HG03469 (cell line): ENCODE results near the gene DBH.

Experiments used
- ATAC-seq: cut with Tn5 transposase; IDR thresholded peaks from one replicate; pipeline ENCODE4 v1.9.1; 2021; ENCODE audit warnings: mild to moderate bottlenecking, moderate library complexity, moderate number of reproducible peaks; ENCODE audit not compliant: unreplicated experiment

The DBH gene

DNA sequence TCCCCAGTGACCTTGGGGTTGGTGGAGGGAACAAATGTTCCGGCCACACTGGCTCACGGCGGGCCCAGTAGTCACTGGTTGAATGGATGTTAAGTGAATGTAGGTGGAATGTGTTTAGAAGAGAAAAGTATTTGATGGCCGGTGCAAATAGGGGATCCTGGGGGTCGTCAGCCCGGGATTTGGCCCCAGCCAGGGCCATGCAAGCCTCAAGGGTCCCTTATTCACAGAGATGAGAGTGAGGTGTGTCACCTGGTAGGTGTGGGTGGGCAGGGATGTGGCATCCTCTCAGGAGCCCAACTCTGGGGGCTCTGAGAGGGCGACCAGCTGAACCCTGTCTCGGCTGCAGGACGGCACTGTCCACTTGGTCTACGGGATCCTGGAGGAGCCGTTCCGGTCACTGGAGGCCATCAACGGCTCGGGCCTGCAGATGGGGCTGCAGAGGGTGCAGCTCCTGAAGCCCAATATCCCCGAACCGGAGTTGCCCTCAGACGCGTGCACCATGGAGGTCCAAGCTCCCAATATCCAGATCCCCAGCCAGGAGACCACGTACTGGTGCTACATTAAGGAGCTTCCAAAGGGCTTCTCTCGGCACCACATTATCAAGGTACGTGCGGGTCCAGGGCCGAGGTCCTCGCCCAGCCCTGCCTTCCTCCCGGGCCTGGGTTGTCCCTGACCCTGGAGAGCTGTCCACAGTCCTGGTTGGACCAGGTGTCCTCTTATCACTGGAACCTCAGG, 5.9 kb downstream of the DBH start:
- no peak for ATAC-seq

DNA sequence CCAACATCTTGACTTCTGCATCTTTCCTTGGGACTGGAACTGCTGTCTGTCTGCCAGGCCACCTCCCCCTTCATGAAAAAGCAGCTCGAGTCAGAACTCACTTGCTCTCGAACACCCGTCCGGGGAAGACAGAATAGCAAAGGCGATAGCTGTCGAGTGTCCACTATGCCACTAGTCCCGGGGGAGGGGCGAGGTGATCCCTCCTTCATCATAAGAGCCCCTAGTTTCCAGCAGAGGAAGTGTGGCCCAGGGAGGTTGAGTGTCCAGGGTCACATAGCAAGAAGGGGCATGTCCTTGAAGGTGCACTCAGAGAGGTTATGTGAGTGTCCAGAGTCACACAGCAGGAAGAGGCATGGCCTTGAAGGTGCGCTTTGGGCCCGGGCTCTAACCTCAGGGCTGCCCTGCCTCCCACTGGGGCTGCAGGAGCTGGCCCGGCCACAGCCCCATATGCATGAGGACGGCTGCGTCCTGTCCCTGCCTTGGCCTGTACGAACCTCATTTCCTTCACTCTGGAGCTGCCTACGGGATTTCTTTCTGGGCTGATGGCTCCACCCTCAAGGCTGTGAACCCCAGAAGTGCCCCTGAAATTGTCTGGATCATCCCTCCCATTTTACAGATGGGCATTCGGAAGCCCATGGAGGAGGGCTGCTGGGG, 6.7 kb downstream of the DBH start:
- no peak for ATAC-seq

- ATAC-seq = no peak
Observed at GRCh38 chr9:133643362-133643755, 7.2 kb downstream of the DBH start.

DNA sequence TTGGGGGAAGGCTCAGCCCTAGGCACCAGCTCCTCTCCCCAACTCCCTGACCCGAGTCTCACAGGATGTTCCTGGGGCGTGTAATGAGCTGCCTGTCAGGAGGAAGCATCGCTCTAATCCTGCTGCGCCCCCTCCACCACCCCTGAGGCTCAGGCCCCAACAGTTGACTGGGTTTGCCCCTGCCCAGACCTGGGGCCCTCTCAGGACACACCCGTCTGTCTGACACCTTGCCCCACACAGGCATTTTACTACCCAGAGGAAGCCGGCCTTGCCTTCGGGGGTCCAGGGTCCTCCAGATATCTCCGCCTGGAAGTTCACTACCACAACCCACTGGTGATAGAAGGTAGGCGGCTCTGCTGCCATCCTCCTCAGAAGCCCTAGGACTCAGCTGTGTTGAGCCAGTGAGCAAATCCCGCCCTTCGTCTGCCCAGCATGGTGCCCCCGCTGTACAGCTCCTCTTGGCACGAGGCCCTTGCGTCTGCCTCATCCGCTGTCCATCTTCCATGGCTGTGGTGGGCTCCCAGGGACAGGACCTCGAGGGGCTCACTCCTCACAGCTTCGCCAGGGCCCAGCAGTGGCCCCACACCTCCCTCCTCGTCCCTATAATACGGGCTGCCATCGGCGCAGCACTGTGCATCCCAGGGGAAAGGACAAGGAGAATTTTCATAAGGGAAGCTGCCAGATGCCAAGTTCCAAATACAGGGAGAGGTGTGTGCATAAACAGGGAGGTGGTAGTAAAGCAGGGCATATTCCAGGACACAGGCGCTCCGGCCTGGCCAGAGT, 8.0 kb downstream of the DBH start:
- ATAC-seq = no peak

DNA sequence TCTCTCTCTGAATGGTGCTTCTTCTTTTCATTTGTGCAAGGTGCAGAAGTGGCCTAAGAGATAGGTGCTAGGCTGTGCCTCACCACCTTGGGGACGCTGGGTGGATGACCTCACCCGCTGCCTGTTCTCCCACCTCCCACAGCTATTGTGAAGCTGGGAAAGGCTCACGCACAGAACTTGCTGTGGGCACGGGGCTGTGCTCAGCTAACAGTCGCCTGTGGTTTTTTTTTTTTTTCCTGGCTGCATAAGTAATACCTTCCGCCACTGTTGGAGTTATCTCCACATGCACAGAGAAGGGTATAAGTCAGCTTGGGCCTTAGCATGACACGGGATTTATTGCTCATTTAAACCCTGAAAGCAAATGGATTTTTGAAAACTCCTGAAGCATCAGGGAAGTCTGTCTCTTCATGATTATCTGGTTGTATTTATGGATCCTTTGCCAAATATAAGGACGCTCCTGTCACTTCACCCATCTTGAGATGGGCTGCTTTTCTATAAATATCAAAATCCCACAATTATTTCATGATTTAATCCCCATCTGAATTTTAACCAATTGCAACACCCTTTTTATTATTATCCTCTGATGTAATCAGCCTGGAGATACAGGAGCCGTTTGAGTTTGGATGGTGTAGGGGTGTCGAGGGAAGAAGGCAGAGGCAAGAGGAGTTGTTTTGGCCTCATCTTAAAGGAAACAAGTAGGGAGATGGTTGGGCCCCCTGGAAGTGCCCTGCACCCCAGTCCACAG, 9.0 kb downstream of the DBH start:
- no peak for ATAC-seq

DNA sequence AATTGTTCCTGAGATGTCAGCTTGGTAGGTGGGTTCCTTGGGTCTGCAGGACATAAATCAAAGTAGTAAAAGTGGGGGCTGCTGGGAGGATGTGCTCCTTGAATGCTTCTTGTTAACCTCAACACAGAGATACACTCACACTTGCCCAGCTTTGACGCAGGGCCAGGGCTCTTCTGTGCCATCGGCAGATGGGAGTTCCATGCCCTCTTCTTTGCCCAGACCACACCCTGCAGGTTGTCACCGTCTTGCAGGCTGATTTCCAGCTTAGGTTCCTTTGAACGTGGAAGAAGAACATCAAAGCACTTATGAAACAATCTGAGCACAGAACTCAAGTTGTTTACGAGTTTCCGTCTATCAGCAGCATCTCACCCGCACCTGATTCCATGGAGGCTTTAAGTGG, 11.0 kb downstream of the DBH start:
- ATAC-seq = no peak

DNA sequence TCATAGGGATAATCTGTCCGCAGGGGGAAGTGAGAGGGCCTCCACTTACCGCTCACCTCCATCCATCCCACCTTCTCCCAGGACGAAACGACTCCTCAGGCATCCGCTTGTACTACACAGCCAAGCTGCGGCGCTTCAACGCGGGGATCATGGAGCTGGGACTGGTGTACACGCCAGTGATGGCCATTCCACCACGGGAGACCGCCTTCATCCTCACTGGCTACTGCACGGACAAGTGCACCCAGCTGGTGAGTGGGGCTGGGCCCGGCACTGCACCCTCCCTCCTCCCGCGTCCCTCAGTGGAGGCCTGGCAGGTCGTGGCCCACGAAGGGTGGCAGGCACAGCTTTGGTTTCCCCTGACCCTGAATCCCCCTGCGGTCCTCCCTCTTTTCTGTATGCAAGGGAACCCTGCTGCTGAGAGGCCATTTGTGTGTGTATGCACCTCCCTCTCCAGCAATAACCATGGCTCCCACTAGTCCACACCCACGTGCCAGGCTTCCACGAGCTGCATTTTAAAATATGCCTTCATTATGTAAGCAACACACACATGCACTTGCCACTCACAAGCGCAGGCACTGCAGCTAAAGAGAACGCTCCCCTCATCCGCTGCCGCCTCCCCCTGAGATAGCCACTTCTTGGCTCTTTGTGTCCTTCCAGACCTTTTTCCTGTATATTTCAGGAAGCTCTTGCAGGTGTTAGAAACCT, 11.8 kb downstream of the DBH start:
- ATAC-seq = no peak

GRCh38 chr9:133649194-133649593, 13.0 kb downstream of the DBH start:
- no peak for ATAC-seq

DNA sequence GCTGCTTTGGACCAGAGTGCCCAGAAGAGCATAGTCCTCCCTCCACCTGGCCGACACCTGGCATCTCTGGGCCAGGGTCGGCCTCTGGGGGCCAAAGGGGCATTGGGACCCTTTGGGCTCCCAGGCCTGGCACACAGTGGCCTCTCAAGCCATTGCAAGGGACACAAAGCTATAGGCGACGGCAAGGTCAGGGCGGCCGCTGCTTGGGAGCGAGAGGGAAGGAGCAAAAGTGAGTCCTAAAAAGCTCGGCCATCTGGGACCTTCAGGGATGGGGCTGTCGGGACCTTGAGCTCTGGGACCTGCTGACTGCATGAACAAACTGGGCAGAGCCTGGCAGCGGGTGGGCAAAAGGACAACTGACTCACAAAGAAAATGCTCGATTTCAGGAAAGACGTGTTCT, 13.9 kb downstream of the DBH start:
- ATAC-seq = no peak

- ATAC-seq = no peak
Observed at GRCh38 chr9:133653638-133654037, 17.5 kb downstream of the DBH start.

DNA sequence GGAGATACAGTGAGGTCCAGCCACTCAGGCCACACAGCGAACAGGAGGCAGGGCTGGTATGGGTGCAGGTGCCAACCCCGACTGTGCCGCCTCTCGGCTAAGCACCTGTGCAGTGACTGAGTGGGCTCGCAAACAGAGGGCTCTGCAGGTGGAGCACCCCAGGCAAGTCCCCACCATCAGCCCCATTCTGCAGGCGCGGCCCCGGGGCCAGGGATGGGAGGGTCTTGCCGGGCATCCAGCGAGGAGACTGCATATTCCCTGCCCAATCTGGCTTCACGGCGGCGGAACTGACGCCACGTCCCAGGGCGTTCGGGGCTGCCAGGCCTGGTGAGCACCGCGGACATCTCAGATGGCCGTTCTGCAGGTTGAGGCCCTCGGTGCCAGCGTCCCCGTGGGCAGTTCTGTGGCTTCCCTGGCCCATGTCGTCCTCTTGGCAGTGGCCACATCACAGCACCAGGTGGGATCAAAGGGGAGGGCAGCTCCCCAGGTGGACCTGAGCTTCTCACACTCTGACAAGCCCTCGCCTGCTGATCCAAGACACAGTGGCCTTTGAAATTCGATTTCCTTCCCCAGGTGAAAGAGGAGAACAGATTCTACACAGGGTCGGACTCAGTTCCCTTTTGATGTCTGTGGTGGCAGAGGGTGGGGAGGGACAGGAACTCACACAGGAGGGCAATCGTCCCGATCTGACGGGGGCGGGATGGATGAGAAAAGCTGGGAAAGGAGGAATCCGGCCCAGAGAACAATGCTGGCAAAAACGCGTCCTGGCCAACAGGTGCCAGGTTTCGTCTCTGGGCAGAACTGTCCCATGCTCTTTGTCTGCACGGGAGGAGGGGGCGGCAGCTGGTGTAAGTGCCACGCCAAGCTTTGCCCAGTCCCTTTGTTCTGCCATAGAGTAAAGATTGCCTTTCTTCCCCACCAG, 18.8 kb downstream of the DBH start:
- ATAC-seq = no peak

DNA sequence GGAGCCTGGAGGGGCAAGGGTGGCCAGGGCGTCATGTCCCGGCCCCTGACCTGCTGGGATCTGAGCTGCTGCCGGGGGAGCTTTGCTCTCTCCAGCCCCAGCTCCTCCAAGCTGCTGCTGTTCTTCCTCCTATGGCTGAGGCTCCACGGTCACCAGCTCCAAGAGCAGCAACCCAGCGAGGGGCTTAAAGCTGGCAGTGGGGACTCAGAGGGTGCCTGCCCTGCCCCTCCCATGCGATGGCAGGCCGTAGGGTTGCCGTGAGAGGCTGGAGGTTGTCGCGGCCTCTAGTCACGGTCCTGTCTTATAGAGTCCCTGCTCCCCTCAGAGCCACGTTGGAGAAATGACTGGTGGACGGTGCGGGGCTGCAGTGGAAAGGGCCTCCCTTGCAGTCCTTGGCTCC, 19.5 kb downstream of the DBH start:
- no peak for ATAC-seq

- ATAC-seq = no peak
Observed at GRCh38 chr9:133656211-133657119, 20.3 kb downstream of the DBH start.

GRCh38 chr9:133657120-133657661, 21.0 kb downstream of the DBH start:
- no peak for ATAC-seq

- no peak for ATAC-seq
Observed at GRCh38 chr9:133658442-133659431, 22.6 kb downstream of the DBH start.

DNA sequence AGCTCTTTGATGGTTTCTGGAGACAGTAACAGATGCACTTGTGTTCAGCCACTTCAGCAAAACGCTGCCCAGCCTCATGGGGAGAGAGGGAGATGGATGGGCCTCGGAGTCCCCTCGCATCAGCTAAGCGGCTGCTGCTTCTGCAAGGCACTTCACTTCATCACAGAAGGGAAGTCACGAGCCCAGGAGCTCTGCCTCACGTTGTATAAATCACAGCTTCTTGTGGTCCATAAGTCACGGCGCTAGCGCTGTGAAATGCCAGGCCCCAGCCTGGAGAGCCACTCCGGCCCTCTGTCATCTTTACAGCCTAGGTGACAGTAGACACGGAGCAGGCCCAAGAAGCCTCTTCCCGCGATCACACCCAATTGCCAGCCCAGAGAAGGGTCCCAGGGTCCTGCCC, 23.4 kb downstream of the DBH start:
- ATAC-seq = no peak
